Kasumi-1 (cell line): ENCODE measurements around the gene TMEM114.
A peak's percentile ranks its signal among the peaks of the same experiment; 100 is the strongest.

ENCODE experiments used
- DNase-seq, 2 experiments: peaks; one replicate each; lab custom pipeline; 2025; lab: John Stamatoyannopoulos, UW

The TMEM114 gene

DNA sequence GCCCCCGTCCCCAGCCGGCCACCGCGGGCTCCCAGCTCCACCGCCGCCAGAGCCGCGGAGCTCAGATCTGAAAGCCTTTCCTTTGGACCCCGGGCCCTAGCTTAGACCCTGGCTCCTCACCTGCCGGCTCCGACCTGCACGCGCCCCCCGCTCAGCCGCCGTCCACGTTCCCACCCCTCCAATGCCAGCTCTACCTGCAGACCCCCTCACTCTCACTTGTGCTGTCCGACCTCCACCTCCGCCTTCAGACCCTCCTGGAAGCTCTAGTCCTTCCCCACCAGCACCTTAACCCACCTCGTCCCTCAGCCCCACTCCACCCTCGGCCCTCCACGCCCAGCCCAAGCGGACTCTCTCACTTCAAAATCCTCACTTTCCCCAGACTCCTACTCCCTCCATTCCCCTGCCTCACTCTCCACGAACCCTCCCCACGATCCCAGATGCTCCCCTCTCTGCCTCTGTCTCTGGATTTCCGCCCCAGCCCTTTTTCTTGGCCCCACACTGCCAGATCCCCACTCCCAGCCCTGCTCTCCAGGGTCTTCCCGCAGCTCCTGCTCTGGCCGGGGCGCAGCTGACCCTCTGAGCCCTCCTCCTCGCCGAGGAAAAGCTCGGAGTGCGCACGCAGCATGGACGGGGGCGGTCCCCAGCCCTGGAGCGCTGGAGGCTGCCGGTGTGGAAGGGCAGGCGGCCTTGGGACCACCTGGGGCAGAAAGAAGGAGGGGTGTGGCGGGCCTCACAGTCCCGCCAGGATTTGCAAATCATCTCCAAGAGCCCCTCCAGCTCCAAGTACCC lies at the start of gene TMEM114:
Gene TMEM114 (minus strand): TSS at position 612 of the 789 bp plus-strand sequence. CDS start 673 bp downstream, outside the sequence.
- DNase-seq = no peak

DNA sequence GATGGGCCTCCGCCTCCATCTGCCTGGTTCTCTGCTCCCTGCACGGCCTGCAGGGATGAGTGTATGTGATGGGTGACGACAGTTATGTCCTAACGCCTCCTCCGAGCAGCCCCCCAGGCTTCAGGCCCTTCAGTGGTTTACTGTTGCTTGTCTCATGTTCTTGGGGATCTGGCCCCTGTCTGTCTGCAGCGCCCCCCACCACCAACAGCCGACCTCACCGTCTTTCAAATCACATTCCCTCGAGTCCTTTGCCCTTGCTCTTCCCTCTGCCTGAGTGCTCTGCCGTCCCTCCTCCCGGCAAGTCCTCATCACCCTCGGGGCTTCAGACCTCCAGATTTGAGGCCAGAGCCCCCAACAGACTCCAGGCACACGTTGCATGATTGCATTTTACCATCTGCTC lies 49.4 kb upstream of the TMEM114 start:
- no peak for DNase-seq

DNA sequence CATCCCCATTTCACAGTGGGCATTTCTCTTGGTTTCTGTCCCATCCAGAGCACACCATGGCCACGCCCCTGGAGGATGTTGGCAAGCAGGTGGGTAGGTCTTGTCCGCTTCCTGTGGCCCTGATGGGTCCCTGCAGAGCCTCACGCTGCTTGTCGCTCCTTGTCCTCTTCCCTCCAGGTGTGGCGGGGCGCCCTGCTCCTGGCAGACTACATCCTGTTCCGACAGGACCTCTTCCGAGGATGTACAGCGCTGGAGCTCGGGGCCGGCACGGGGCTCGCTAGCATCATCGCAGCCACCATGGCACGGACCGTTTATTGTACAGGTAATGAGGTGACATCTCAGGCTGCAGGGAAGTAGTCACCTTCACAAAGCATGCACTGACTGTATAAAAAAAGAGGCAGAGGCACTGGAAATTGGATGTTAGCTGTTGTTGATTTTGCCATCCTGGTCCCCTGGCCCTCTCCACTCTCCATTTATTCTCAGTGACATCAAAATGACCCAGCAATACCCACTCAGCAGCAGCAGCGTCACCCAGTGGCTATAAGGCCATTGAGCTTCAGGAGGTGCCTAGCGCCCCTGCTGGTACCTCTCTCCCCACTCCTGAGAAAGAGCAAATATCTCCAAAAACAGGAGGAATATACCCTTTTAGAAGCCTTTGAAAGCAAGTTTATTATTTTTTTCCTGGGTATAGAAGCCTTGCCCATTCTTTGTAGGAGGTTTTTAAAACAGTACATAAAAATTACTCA lies 44.9 kb upstream of the TMEM114 start:
- no peak for DNase-seq

DNA sequence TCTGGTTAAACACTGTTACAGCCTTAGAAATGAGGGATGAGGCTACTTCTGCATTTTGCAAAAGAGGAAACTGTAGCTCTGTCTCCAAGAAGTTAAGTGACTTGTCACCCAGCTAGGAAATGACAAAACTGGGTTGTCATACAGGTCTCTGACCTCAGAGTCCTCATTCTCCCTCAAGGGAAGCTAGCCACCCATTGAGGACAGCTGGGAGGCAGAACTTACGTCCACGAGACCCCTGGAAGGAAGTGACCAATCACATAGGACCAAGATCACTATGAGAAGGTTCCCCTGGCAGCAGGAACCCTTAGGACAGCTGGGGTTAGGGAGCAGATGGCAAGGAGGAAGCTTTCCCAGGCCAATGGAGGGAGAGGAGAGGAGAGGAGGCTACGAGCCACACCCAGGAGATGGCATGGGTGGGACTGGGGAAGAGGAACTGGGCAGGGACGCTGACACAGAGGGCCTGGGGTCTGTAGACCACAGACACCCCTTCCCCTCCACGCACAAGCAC lies 42.4 kb upstream of the TMEM114 start:
- DNase-seq = peak; percentile 73 to 83

DNA sequence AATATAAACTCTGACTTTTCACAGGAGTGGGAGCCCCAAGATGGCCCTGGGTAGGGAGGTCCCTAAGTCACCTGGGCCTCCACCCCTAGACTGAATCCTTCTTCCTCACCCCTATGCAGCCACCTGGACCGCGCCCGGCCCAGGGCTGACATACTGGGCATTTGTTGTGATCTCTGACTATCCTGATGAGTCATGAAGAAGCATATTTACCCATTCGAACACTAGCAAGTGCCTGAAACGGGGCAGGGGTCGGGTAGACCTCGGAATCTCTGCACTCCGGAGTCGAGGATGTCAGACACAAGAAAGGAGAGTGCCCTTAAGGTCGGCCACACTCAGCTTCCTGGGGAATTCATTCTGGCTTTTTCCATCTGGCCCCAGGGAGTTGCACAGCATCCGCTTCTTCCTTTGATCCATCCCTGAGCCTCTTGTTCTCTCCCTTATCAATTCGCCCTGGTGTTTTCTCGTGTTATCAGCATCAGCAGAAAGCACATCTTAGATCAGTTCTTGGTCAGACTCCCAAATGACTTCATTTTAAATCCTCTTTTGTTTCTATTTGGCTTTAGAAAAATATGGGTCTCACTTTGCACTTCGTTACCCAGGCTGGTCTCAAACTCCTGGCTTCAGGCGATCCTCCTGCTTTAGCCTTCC lies 41.6 kb upstream of the TMEM114 start:
- no peak for DNase-seq

DNA sequence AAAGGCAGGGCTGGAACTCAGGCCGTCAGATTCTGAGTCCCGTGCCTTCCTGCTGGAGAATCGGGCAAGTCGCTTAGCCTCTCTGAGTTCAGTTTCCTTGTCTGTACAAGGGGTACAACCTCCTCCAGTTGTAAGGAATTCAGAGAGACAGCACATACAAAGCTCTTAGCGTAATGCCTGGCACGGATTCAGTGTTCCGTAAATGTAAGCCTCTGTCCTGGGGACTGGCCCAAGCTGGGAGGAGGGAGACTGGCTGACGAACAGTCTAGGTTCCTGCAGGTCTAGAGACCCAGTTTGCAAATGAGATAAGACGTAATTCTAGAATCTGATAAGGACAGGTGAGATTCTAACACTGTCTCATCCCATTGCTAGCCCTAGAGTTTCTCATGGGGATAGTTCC lies 41.1 kb upstream of the TMEM114 start:
- DNase-seq = no peak

DNA sequence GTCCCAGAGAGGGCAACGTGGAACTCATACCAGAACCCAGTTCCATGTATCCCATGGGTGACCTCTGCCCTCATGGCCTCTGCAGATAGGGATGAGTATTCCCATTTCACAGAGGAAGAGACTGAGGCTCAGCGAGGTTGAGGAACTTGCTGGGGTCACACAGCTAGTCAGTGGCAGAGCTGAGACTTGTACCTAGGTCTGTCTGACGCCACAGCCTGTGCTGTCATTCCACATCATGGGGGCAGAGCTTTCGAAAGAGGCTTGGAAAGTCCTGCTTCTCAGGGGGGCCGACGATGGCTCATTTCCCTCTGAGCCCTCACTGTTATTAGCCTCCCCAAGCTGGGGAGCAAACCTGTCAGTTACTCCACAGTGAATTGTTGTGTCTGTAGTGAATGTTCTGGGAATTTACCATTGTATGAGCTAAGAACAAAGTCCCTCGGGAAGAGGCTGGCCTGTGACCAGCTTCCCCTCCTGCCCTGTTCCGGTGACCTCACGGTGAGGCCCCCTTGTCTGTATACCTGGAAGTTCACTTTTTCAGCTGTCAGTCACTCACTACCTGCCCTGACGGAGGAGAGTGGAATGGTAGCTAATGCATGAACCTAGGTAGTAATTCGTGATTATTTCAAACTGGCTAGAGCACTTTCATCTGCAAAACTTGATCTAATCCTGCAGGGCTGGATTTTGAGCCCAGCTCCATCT lies 40.1 kb upstream of the TMEM114 start:
- no peak for DNase-seq

DNA sequence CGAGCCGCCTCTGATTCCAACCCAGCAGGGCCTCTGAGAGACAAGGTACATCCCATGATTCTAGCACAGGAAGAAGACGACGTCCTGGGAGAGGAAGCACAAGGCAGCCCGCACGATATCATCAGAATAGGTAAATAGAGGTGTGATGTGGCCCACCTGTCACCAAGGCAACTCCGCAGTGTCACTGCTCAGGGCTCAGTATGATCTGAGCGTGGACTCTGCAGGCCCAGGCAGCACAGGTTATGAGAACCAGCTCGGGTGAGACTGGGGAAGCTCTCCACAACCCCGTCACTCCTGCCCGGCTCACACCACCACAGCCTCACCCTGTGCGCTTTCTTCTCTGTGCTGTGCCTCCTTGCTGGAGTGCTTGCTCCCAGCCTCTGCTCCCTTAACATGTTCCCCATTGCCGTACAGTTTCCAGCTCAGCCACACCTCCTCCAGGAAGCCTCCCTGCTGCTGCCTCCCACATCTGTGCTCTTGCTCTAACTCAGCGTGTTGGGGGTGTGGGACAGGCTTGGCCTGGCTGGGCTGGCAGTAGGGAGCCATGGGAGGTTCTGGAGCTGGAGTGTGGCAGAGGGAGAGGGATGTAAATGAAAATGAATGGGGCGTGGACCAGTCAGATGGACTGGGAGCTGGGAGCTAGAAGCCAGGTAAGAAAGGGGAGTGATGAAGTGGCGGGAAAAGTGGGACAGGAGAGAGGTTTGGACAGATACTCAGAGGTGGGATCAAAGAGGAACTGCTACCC lies 38.8 kb upstream of the TMEM114 start:
- DNase-seq = no peak

DNA sequence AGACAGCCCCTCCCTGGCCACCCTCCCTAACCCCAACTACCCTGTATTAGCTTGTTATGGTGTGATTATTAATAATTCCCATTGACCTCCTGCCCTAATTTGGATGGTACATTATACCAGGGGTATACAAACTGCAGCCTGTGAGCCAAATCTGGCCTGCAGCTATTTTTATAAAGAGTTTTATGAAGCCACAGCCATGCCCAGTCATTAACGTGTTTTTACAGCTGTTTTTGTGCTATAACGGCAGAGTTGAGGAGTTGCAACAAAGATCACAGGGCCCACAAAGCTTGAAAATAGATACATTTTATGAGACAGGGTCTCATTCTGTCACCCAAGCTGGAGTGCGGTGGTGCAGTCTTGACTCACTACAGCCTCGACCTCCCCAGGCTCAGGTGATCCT lies 37.1 kb upstream of the TMEM114 start:
- no peak for DNase-seq

DNA sequence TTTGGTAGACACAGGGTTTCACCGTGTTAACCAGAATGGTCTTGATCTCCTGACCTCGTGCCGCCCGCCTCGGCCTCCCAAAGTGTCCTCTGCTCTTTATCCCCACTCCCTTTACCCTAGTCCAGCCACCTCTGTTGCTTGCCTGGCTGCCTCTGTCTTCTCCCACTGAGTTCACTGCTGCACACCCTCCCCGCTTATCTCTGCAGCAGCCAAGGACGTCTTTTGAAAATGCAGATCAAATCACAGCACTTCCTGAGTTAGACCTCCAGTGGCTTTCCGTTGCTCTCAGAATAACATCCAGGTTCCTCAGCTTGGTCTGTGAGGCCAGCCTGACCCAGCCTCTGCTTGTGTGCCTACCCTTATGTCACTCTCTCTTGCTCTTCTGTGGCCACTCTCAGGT lies 36.6 kb upstream of the TMEM114 start:
- DNase-seq = no peak

DNA sequence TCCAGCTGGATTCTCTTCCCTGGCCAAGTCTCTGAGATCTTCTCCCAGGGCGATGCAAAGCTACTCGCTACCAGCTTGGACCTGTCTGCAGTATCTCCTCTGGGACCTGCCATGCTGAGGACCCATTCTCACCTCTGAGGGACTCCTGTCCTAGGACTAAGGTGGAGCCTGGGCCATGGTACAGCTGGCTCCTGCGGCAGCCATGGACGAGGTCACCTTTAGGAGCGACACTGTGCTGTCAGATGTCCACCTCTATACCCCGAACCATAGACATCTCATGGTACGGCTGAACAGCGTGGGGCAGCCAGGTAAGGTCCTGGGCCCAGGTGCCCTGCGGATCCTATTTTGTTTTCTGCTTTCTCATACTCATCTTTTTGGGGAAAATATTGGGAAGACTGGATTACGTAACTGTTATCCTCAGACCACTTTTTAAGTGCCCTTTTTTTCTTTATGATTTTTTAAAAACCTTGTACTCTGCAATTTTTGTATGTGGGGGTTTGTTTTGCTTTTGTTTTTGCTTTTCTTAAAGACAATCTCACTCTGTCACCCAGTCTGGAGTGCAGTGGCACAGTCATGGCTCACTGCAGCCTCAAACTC lies 35.3 kb upstream of the TMEM114 start:
- no peak for DNase-seq

DNA sequence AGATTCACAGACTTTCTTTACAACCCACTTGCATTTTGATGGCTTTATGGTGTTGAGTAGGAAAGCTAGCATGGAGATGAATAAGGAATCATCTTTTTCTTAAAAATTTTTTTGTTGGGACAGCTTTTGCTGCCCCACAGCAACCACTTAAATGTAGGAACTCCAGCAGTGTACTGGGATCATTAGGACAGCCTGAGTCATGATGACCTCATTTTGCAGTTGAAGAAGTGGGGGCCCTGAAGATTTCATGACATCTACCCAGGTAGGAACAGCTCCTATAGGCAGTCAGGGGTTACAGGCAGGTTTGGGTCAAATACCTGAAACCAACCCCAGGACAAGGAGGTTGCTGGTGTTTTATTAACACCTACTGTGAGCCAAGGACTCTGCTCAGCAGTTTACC lies 33.3 kb upstream of the TMEM114 start:
- no peak for DNase-seq

DNA sequence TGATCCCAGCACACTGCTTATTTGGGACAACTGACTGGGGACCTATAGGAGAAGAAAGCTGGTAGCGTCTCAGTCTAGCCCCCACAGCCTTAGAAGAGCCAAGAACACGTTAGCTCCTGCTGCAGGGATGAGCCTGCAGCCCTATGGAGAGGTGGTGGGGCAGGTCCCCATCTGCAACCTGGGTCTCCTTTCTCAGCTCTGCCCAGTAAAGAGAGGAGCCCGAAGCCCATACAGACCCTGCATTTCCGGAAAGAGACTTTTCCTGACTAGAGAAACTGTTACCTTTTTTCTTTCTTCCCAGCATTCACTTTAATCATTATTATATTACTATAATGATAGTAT lies 32.0 kb upstream of the TMEM114 start:
- DNase-seq = no peak

DNA sequence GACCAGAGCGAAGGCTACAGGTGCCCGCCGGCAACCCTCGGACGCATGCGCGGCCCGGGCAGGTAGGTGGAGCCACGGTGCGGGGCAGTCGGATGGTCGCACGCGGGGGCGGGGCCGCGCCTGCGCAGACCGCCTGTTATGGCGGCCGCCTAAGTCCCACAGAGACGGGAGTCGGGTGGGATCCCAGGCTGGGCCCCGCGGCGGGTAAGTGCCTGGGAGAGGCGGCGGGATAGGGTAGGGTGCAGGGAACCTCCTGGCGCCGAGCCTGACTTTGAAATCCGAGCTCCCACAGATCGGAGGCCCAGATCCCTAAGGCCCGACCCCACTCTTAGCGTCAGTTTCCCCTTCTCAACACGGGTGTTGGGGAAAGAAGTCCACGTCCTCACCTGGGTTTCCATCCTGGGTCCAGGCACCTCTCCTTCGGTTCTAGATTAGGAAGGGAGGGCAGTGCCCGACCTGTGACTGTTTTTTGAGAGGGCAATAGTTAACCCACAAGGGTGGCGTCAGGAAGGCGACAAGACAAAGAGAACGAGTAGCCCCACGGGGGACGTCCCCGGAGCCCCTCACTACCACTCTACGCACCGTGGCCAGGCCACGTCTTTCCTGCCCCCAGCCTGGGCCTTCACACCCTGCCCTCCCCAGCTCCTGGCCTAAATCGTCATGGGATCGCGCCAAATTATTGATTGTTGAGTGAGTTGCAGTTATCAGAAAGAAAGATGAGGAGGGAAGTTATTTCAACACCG lies 31.4 kb upstream of the TMEM114 start, which contains the start of gene METTL22:
Gene METTL22 (plus strand): TSS at position 127 of the 743 bp plus-strand sequence. CDS start 3,968 bp downstream, outside the sequence.
- DNase-seq = peak in 1 of 2 experiments; percentile 39

DNA sequence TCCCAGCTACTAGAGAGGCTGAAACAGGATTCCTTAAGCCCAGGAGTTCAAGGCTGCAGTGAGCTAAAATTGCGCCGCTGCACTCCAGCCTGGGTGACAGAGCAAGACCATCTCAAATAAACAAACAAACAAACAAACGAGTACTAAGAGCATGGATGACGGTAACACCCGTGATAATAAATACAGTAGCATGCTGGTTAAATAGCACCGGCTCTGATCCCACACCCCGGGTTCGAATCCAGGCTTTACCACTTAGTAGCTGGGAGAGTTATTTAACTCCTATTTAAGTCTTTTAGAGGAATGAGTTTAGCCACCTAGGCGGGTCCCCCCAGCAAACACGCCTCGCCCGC lies 30.9 kb upstream of the TMEM114 start:
- DNase-seq = peak in 1 of 2 experiments; percentile 8

DNA sequence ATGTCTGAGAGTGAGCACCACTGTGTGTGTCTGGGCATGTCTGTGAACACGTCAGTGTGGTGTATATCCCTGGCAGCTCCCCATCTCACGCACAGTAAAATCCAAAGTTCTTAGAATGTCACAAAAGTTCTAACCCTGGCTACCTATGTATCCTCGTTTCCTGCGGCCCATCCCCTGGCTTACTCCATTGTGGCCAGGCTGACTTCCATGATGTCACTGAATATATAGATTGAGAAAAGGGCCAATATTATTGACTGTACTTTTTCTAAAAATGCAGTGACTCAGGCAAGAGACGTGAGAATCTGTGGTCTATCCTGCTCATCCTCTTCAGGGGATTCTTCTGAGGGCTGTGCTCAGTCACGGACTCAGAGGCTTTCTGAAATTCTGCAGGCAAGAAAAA lies 30.2 kb upstream of the TMEM114 start:
- DNase-seq = no peak

DNA sequence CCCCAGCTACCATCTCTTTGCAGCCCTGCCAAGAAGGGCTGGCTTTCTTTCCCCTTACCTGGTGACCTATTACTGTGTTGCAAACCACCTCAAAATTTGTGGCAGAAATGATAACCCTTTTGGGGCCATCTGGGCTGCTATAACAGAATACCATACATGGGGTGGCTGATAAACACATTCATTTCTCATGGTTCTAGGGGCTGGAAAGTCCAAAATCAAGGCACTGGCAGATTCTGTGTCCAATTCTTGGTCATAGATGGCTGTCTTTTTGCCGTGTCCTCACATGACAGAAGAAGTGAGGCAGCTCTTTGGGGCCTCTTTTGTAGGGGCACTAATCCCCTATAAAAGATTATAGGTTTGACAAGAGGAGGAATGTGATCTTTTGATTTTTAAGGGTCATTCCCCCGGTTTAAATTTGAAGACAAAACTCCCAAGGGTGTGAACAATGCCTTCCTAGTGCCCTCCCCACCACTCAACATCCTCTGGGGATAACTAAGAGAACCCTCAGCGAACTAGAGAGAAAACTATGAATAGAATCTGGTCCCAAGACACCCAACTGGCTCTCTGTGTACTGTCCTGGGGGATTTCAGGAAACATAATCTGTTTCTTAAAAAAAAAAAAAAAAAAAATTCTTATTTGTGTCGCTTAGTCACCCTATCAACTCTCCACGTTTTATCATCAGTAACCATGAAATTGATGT lies 29.5 kb upstream of the TMEM114 start:
- DNase-seq = no peak

DNA sequence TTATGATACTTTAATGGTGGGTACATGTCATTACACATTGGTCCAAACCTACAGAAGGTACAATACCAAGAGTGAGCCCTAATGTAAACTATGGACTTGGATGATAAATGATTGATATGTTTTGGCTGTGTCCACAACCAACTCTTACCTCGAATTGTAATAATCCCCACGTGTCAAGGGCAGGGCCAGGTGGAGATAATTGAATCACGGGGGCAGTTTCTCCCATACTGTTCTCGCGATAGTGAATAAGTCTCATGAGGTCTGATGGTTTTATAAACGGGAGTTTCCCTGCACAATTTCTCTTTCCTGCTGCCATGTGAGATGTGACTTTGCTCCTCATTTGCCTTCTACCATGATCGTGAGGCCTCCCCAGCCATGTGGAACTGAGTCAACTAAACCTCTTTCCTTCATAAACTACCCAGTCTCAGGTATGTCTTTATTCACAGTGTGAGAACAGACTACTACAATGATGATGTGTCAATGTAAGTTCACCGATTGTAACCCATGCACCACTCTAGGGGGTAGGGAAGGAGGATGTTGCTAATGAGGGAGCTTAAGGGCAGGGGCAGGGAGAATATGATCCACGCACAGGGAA lies 24.2 kb upstream of the TMEM114 start:
- DNase-seq = no peak

DNA sequence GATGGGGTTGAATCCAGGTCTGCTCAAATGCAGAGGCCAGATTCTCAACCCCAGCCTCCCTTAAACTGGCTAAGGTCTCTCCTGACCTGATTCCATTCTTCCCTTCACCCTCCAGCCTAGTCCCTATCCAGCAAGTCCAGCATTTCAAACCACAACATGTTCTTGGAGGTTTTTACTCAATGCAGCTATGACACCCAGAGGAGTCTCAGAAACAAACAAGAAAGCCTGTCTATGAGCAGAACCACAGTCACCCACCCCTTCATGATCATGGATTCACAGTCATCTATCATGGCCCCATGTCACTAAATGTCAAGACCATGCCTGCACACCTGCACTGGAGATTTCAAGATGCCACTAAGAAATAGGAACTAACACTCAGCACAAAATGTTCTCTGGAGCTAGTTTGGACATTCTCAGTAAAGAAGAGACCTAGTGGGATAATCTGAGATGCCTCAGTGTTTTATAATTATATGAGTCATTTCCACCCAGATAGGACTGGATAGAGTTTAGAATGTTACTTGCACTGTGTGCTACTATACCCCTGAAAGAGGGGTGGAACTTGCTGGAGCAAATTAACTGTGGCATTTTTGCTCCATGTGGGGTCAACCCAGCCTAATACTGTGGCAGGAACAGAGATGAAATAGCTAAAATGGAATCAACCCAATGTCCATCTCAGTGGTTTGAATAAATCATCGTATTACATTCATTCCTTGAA lies 21.7 kb upstream of the TMEM114 start:
- DNase-seq = no peak
